OCI-LY1 (cell line): ENCODE results near the gene TDRKH.

Experiments used
- EZH2 ChIP-seq: fragments of 200-600 bp; sonication (generic), shearing (Covaris generic); IDR thresholded peaks from 2 replicates; pipeline ENCODE4 v1.8.0; 2017; ENCODE audit warnings: borderline replicate concordance, mixed run types, mild to moderate bottlenecking, antibody characterized with exemption, low read length, moderate library complexity, mixed read lengths
- TF ChIP-seq, protein P1 (sequence below): fragments of 200-600 bp; sonication (generic), shearing (Covaris generic); IDR thresholded peaks from 2 replicates; pipeline ENCODE4 v1.5.1; 2017; ENCODE audit warnings: mild to moderate bottlenecking, antibody characterized with exemption, low read length, moderate library complexity, mixed read lengths

DNA sequence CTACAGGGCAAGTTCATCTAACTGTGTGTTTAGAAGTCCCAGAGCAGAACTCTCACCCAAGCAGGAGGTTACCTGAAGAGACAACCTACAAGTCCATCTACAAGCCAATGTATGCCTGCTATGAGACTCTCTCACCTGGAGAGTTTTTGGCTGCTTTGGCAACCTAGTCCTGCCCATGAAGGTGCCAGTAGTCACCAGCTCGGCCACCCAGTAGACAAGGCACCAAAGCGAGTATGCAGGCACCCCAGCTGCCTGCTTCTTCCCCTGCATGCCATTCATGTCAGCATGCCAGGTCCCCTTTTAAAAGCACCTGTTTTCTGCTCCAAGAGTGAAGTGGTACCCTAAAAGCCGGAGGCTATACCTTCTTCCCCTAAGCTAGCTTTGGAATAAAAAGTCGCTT lies 48.8 kb downstream of the TDRKH start:
- no peak for TF ChIP-seq EZH2
- TF ChIP-seq, protein P1, sequence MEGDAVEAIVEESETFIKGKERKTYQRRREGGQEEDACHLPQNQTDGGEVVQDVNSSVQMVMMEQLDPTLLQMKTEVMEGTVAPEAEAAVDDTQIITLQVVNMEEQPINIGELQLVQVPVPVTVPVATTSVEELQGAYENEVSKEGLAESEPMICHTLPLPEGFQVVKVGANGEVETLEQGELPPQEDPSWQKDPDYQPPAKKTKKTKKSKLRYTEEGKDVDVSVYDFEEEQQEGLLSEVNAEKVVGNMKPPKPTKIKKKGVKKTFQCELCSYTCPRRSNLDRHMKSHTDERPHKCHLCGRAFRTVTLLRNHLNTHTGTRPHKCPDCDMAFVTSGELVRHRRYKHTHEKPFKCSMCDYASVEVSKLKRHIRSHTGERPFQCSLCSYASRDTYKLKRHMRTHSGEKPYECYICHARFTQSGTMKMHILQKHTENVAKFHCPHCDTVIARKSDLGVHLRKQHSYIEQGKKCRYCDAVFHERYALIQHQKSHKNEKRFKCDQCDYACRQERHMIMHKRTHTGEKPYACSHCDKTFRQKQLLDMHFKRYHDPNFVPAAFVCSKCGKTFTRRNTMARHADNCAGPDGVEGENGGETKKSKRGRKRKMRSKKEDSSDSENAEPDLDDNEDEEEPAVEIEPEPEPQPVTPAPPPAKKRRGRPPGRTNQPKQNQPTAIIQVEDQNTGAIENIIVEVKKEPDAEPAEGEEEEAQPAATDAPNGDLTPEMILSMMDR: no peak
